Measurements from ENCODE around the gene PLXNB2. TPM values are rescaled to one million over a fixed set of nuclear protein-coding genes. Genes with fewer than 3 reads are reported as not detected.

The PLXNB2 gene
- total and polyA plus RNA-seq, 7 experiments from 2014 or later, result 0.05 to 138 (median 3.5) TPM

- intact Hi-C loops (cut with micrococcal nuclease), result no loop called here
- Mint-ChIP-seq H3K4me1 (peaks cover 0 to 7% (median 0%) of the 10 kb centered on the region in 7 donors), H3K4me3 (no peak overlapping the region), H3K9me3 (no peaks in the 10 kb centered on the region), H3K27ac (no peak overlapping the region), H3K27me3 (no peaks in the 10 kb centered on the region), H3K36me3 (peaks cover 0 to 30% (median 8%) of the 10 kb centered on the region in 5 donors)
- DNase-seq (no peak), ATAC-seq (no peak)
- ChIA-PET POLR2A (no interaction called here), CTCF (interaction anchor here (0.9 to 1.0 kb wide), 2 partner anchors 12 to 16 kb away, joined by 3 read pairs; no protein-coding TSS in a partner anchor)
- no peak overlapping the region for H3K4me3 ChIP-seq (ENCODE audit: low read length)
- H3K27me3 ChIP-seq (ENCODE audit: control insufficient read depth in 2 of 2, insufficient read depth in 2 of 2, low read length in 2 of 2), result no peaks in the 10 kb centered on the region
- H3K9me3 ChIP-seq (ENCODE audit: control insufficient read depth in 2 of 3, low read length in 3 of 3), result no peaks in the 10 kb centered on the region
- no peaks in the 10 kb centered on the region for H3K4me1 ChIP-seq (ENCODE audit: control insufficient read depth in 2 of 2, insufficient read depth in 2 of 2, low read length in 2 of 2)
- no peak overlapping the region for H3K27ac ChIP-seq (ENCODE audit: low read depth, low read length)
- peaks cover 5 to 81% (median 34%) of the 10 kb centered on the region in 3 experiments for H3K36me3 ChIP-seq (ENCODE audit: control insufficient read depth in 2 of 3, insufficient read depth in 3 of 3, low read length in 3 of 3)
Observed at GRCh38 chr22:50226875-50227165, 80.6 kb downstream of the PLXNB2 start.

- no peak overlapping the region for H3K4me3 Mint-ChIP-seq
- intact Hi-C loops (cut with micrococcal nuclease), result no loop called here
- no peaks in the 10 kb centered on the region for H3K27me3 ChIP-seq (ENCODE audit: control insufficient read depth in 2 of 2, insufficient read depth in 2 of 2, low read length in 2 of 2)
- no peaks in the 10 kb centered on the region for H3K27me3 Mint-ChIP-seq
- no peaks in the 10 kb centered on the region for H3K9me3 Mint-ChIP-seq
- no peaks in the 10 kb centered on the region for H3K9me3 ChIP-seq (ENCODE audit: control insufficient read depth in 2 of 3, low read length in 3 of 3)
- H3K4me1 ChIP-seq (ENCODE audit: control insufficient read depth in 2 of 2, insufficient read depth in 2 of 2, low read length in 2 of 2), result no peaks in the 10 kb centered on the region
- ChIA-PET POLR2A (no interaction called here), CTCF (interaction anchor here (0.6 to 1.0 kb wide), 2 partner anchors 11 to 265 kb away, joined by 3 read pairs; no protein-coding TSS in a partner anchor)
- peaks cover 0 to 30% (median 8%) of the 10 kb centered on the region in 5 donors for H3K36me3 Mint-ChIP-seq
- H3K27ac Mint-ChIP-seq, result no peak overlapping the region
- H3K36me3 ChIP-seq (ENCODE audit: control insufficient read depth in 2 of 3, insufficient read depth in 3 of 3, low read length in 3 of 3), result peaks cover 7 to 86% (median 34%) of the 10 kb centered on the region in 3 experiments
- no peak for DNase-seq
- no peak overlapping the region for H3K27ac ChIP-seq (ENCODE audit: low read depth, low read length)
- peaks cover 0 to 7% (median 0%) of the 10 kb centered on the region in 7 donors for H3K4me1 Mint-ChIP-seq
- no peak for ATAC-seq
- H3K4me3 ChIP-seq (ENCODE audit: low read length), result no peak overlapping the region
Observed at GRCh38 chr22:50226063-50226874, 81.2 kb downstream of the PLXNB2 start.

GRCh38 chr22:50225200-50225969 is 82.1 kb downstream of the PLXNB2 start:
- no peak for DNase-seq
- ChIA-PET POLR2A (no interaction called here), CTCF (no interaction called here)
- Histone ChIP-seq H3K4me1 (ENCODE audit: control insufficient read depth in 2 of 2, insufficient read depth in 2 of 2, low read length in 2 of 2) (no peaks in the 10 kb centered on the region), H3K27ac (ENCODE audit: low read depth, low read length) (no peak overlapping the region), H3K4me3 (ENCODE audit: low read length) (no peak overlapping the region), H3K27me3 (ENCODE audit: control insufficient read depth in 2 of 2, insufficient read depth in 2 of 2, low read length in 2 of 2) (no peaks in the 10 kb centered on the region), H3K9me3 (ENCODE audit: control insufficient read depth in 2 of 3, low read length in 3 of 3) (no peaks in the 10 kb centered on the region), H3K36me3 (ENCODE audit: control insufficient read depth in 2 of 3, insufficient read depth in 3 of 3, low read length in 3 of 3) (peaks cover 7 to 92% (median 38%) of the 10 kb centered on the region in 3 experiments)
- Mint-ChIP-seq H3K4me3 (no peak overlapping the region), H3K27me3 (no peaks in the 10 kb centered on the region), H3K4me1 (peaks cover 0 to 7% (median 0%) of the 10 kb centered on the region in 7 donors), H3K9me3 (no peaks in the 10 kb centered on the region), H3K36me3 (peaks cover 0 to 30% (median 8%) of the 10 kb centered on the region in 5 donors), H3K27ac (peak overlapping the region in 1 of 9 donors; percentile 65)
- intact Hi-C loops (cut with micrococcal nuclease), result no loop called here
- no peak for ATAC-seq

Other genes with a start within 250 kb of the PLXNB2 start
- gene TTLL8, start 249.3 kb downstream of the PLXNB2 start, total RNA-seq, result not detected
- not detected for gene TTLL8, start 249.3 kb downstream of the PLXNB2 start, polyA plus RNA-seq
- gene MLC1, start 222.2 kb downstream of the PLXNB2 start, total RNA-seq, result 1 to 10 TPM in 2 of 5 experiments, under 1 TPM in 1, not detected in 2; 0.10 to 7.2 (median 2.3) TPM
- gene MLC1, start 222.2 kb downstream of the PLXNB2 start, polyA plus RNA-seq, result under 1 TPM; 0.08 to 0.48 TPM
- not detected for gene MOV10L1, start 217.6 kb downstream of the PLXNB2 start, total RNA-seq
- gene MOV10L1, start 217.6 kb downstream of the PLXNB2 start, polyA plus RNA-seq, result not detected
- gene PANX2, start 136.9 kb downstream of the PLXNB2 start, total RNA-seq, result 1 to 10 TPM in 1 of 5 experiments, under 1 TPM in 2, not detected in 2; 0.27 to 2.0 (median 0.66) TPM
- gene PANX2, start 136.9 kb downstream of the PLXNB2 start, polyA plus RNA-seq, result not detected
- gene TRABD, start 121.7 kb downstream of the PLXNB2 start, total RNA-seq, result 100 to 1,000 TPM; 106 to 157 (median 124) TPM
- 10 to 100 TPM; 29.4 to 50.0 TPM for gene TRABD, start 121.7 kb downstream of the PLXNB2 start, polyA plus RNA-seq
- gene SELENOO, start 106.6 kb downstream of the PLXNB2 start, total RNA-seq, result 10 to 100 TPM; 26.7 to 36.6 (median 32.4) TPM
- gene SELENOO, start 106.6 kb downstream of the PLXNB2 start, polyA plus RNA-seq, result 1 to 10 TPM; 3.4 to 5.9 TPM
- 100 to 1,000 TPM in 4 of 5 experiments, 10 to 100 TPM in 1; 67.8 to 146 (median 134) TPM for gene TUBGCP6, start 62.6 kb downstream of the PLXNB2 start, total RNA-seq
- 10 to 100 TPM; 15.2 to 28.4 TPM for gene TUBGCP6, start 62.6 kb downstream of the PLXNB2 start, polyA plus RNA-seq
- gene HDAC10, start 56.4 kb downstream of the PLXNB2 start, total RNA-seq, result 100 to 1,000 TPM in 3 of 5 experiments, 10 to 100 TPM in 2; 95.9 to 139 (median 105) TPM
- 1 to 10 TPM; 7.1 to 9.8 TPM for gene HDAC10, start 56.4 kb downstream of the PLXNB2 start, polyA plus RNA-seq
- gene MAPK12, start 46.0 kb downstream of the PLXNB2 start, total RNA-seq, result 1 to 10 TPM; 1.7 to 6.2 (median 2.3) TPM
- gene MAPK12, start 46.0 kb downstream of the PLXNB2 start, polyA plus RNA-seq, result under 1 TPM in 1 of 2 donors, not detected in 1; 0.07 TPM
- 10 to 100 TPM in 1 of 5 experiments, 1 to 10 TPM in 4; 1.3 to 22.9 (median 4.5) TPM for gene MAPK11, start 37.3 kb downstream of the PLXNB2 start, total RNA-seq
- under 1 TPM; 0.13 to 0.19 TPM for gene MAPK11, start 37.3 kb downstream of the PLXNB2 start, polyA plus RNA-seq
- gene DENND6B, start 19.4 kb upstream of the PLXNB2 start, total RNA-seq, result 1 to 10 TPM; 2.1 to 4.0 (median 2.8) TPM
- gene DENND6B, start 19.4 kb upstream of the PLXNB2 start, polyA plus RNA-seq, result under 1 TPM; 0.19 to 0.61 TPM
- gene PPP6R2, start 35.7 kb upstream of the PLXNB2 start, total RNA-seq, result 10 to 100 TPM; 57.8 to 88.1 (median 78.1) TPM
- 10 to 100 TPM; 17.0 to 38.8 TPM for gene PPP6R2, start 35.7 kb upstream of the PLXNB2 start, polyA plus RNA-seq
- 100 to 1,000 TPM; 161 to 209 (median 181) TPM for gene SBF1, start 167.4 kb upstream of the PLXNB2 start, total RNA-seq
- 10 to 100 TPM; 15.2 to 40.2 TPM for gene SBF1, start 167.4 kb upstream of the PLXNB2 start, polyA plus RNA-seq
- 1 to 10 TPM; 1.3 to 4.5 (median 4.0) TPM for gene ADM2, start 173.9 kb upstream of the PLXNB2 start, total RNA-seq
- under 1 TPM; 0.24 to 0.44 TPM for gene ADM2, start 173.9 kb upstream of the PLXNB2 start, polyA plus RNA-seq
- gene MIOX, start 179.2 kb upstream of the PLXNB2 start, total RNA-seq, result under 1 TPM in 1 of 5 experiments, not detected in 4; 0.22 TPM
- not detected for gene MIOX, start 179.2 kb upstream of the PLXNB2 start, polyA plus RNA-seq
- 100 to 1,000 TPM; 101 to 133 (median 118) TPM for gene LMF2, start 200.1 kb upstream of the PLXNB2 start, total RNA-seq
- 10 to 100 TPM; 15.0 to 25.5 TPM for gene LMF2, start 200.1 kb upstream of the PLXNB2 start, polyA plus RNA-seq
- gene NCAPH2, start 200.6 kb upstream of the PLXNB2 start, total RNA-seq, result 100 to 1,000 TPM in 2 of 5 experiments, 10 to 100 TPM in 3; 74.3 to 135 (median 91.1) TPM
- gene NCAPH2, start 200.6 kb upstream of the PLXNB2 start, polyA plus RNA-seq, result 10 to 100 TPM; 37.8 to 46.6 TPM
- 10 to 100 TPM in 1 of 5 experiments, 1 to 10 TPM in 4; 2.2 to 12.0 (median 5.5) TPM for gene SCO2, start 218.0 kb upstream of the PLXNB2 start, total RNA-seq
- gene SCO2, start 218.0 kb upstream of the PLXNB2 start, polyA plus RNA-seq, result 1 to 10 TPM; 4.9 to 9.4 TPM
- gene TYMP, start 222.4 kb upstream of the PLXNB2 start, total RNA-seq, result 100 to 1,000 TPM in 2 of 5 experiments, 10 to 100 TPM in 1, 1 to 10 TPM in 2; 5.4 to 161 (median 20.4) TPM
- gene TYMP, start 222.4 kb upstream of the PLXNB2 start, polyA plus RNA-seq, result 1 to 10 TPM; 2.7 to 2.8 TPM
- gene KLHDC7B, start 238.3 kb upstream of the PLXNB2 start, total RNA-seq, result 10 to 100 TPM in 1 of 5 experiments, 1 to 10 TPM in 4; 4.4 to 17.2 (median 6.8) TPM
- gene KLHDC7B, start 238.3 kb upstream of the PLXNB2 start, polyA plus RNA-seq, result 10 to 100 TPM in 1 of 2 donors, 1 to 10 TPM in 1; 7.8 to 10.0 TPM